Endothelial cell (in vitro differentiated cells): ENCODE data around the gene CDC42BPG. TPM values are rescaled to one million over a fixed set of nuclear protein-coding genes. Genes with fewer than 3 reads are reported as not detected.

Experiments used
- DNase-seq: peaks from one replicate; pipeline ENCODE4 v3.0.0; 2021; ENCODE audit warnings: low spot score
- H3K27ac Mint-ChIP-seq: one replicate; pipeline ENCODE4 v1.8.0; 2021; ENCODE audit warnings: mixed read lengths, inconsistent platforms; ENCODE audit not compliant: unreplicated experiment
- H3K27me3 Mint-ChIP-seq: one replicate; pipeline ENCODE4 v1.8.0; 2021; ENCODE audit warnings: mild to moderate bottlenecking, moderate library complexity, mixed read lengths, inconsistent platforms; ENCODE audit not compliant: unreplicated experiment
- H3K36me3 Mint-ChIP-seq: one replicate; pipeline ENCODE4 v1.8.0; 2021; ENCODE audit warnings: mild to moderate bottlenecking, low read depth, mixed read lengths, inconsistent platforms; ENCODE audit not compliant: unreplicated experiment
- H3K4me1 Mint-ChIP-seq: one replicate; pipeline ENCODE4 v1.8.0; 2021; ENCODE audit warnings: mild to moderate bottlenecking, mixed read lengths, inconsistent platforms; ENCODE audit not compliant: unreplicated experiment
- H3K4me3 Mint-ChIP-seq: one replicate; pipeline ENCODE4 v1.8.0; 2021; ENCODE audit warnings: mild to moderate bottlenecking, mixed read lengths, inconsistent platforms; ENCODE audit not compliant: unreplicated experiment
- H3K9me3 Mint-ChIP-seq: one replicate; pipeline ENCODE4 v1.8.0; 2021; ENCODE audit warnings: mixed read lengths, inconsistent platforms; ENCODE audit not compliant: unreplicated experiment
- CTCF ChIP-seq: fragments of 200-600 bp; sonication (generic); IDR thresholded peaks from one replicate; pipeline ENCODE4 v1.5.0; 2021; ENCODE audit warnings: antibody characterized with exemption; ENCODE audit not compliant: unreplicated experiment
- total RNA-seq: library from RNA; stranded (reverse); fragmentation: NEBNext Ultra II Directional; extraction: Animal tissue kit (Norgen Biotek cat#: 25700); gene quantifications from one replicate; pipeline ENCODE4 v1.2.1, GENCODE V29; 2021; ENCODE audit not compliant: unreplicated experiment

The CDC42BPG gene
- total RNA-seq, 1 donor from 2014 or later, result 4.1 TPM

GRCh38 chr11:64891880-64892279 lies 47.4 kb upstream of the CDC42BPG start:
- H3K27me3 Mint-ChIP-seq, result peaks cover 8% of the 10 kb centered on the region
- H3K36me3 Mint-ChIP-seq, result peaks cover 1% of the 10 kb centered on the region
- DNase-seq, result no peak
- no peak for TF ChIP-seq CTCF
- peaks cover 13% of the 10 kb centered on the region for H3K4me1 Mint-ChIP-seq
- H3K9me3 Mint-ChIP-seq, result no peaks in the 10 kb centered on the region
- no peak overlapping the region for H3K4me3 Mint-ChIP-seq
- peak overlapping the region; percentile 10 for H3K27ac Mint-ChIP-seq

- Mint-ChIP-seq H3K4me1 (peaks cover 13% of the 10 kb centered on the region), H3K9me3 (no peaks in the 10 kb centered on the region), H3K27me3 (peaks cover 8% of the 10 kb centered on the region), H3K4me3 (no peak overlapping the region), H3K36me3 (no peaks in the 10 kb centered on the region), H3K27ac (no peak overlapping the region)
- DNase-seq, result no peak
- no peak for TF ChIP-seq CTCF
These were observed 46.9 kb upstream of the CDC42BPG start for GRCh38 chr11:64891215-64891848.

- TF ChIP-seq CTCF, result no peak
- Mint-ChIP-seq H3K4me1 (peaks cover 13% of the 10 kb centered on the region), H3K27me3 (peaks cover 4% of the 10 kb centered on the region), H3K9me3 (no peaks in the 10 kb centered on the region), H3K4me3 (no peak overlapping the region), H3K36me3 (no peaks in the 10 kb centered on the region), H3K27ac (no peak overlapping the region)
- no peak for DNase-seq
These were observed 46.1 kb upstream of the CDC42BPG start for GRCh38 chr11:64890522-64890939.

GRCh38 chr11:64888729-64889511 lies 44.5 kb upstream of the CDC42BPG start:
- Mint-ChIP-seq H3K36me3 (no peaks in the 10 kb centered on the region), H3K27ac (no peak overlapping the region), H3K4me3 (no peak overlapping the region), H3K4me1 (peaks cover 13% of the 10 kb centered on the region), H3K27me3 (peaks cover 5% of the 10 kb centered on the region), H3K9me3 (no peaks in the 10 kb centered on the region)
- no peak for DNase-seq
- TF ChIP-seq CTCF, result no peak

- Mint-ChIP-seq H3K27ac (no peak overlapping the region), H3K27me3 (peaks cover 5% of the 10 kb centered on the region), H3K4me3 (peak overlapping the region; percentile 77), H3K4me1 (peaks cover 13% of the 10 kb centered on the region), H3K9me3 (no peaks in the 10 kb centered on the region), H3K36me3 (no peaks in the 10 kb centered on the region)
- DNase-seq, result no peak
- TF ChIP-seq CTCF, result no peak
These were observed 43.9 kb upstream of the CDC42BPG start for GRCh38 chr11:64888406-64888728.
